Measurements from ENCODE around the gene LCOR. TPM values are rescaled to one million over a fixed set of nuclear protein-coding genes. Genes with fewer than 3 reads are reported as not detected.
"Not testable (repeated sequence)": the region's sequence is repeated elsewhere in the genome, so short reads cannot be mapped to it uniquely, and the experiment has no call there.

Gene LCOR
- total RNA-seq, 1 donor from 2014 or later = 14.8 TPM

DNA sequence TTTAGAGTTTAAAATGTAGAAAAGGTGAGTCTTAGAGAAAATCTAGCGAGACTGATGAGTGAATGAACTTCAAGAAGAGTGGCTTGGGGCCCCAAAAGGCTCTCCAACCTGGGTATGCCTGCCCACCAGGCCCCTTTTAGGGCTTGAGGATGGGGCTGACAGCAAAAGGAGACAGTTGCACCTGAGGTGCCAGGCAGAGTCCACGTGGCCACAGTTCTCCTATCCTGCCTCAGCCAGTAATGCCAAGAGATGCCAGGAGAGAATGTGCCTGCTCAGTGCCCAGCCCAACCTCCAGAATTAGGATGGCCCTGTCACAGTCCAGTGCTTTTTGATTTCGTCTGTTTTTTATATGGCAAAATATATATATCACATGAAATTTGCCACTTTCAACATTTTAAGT is 197.2 kb downstream of the LCOR start:
- DNase-seq (ENCODE audit: low read depth, low spot score) = no peak

DNA sequence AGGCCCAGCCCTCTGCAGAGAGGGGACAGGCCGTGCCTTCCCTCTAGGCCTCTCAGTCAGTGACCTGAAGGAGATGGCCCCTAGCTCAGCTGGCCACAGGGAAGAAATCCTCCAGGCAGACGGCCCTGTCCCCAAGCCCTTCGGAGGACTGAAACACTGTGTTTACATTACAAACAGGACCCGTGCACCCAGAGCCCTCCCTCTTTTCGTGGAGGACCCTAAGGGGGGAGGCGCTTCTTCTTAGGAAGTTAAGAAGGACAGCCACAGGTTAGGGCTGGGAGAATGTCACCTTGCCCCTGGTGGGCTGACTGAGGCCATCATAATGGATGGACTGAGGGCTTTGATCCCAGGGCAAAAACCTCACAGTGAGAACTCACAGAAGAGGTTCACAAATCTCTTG is 198.8 kb downstream of the LCOR start:
- no peak for DNase-seq (ENCODE audit: low read depth, low spot score)

GRCh38 chr10:97031459-97031858 is 199.4 kb downstream of the LCOR start:
- no peak for DNase-seq (ENCODE audit: low read depth, low spot score)

DNA sequence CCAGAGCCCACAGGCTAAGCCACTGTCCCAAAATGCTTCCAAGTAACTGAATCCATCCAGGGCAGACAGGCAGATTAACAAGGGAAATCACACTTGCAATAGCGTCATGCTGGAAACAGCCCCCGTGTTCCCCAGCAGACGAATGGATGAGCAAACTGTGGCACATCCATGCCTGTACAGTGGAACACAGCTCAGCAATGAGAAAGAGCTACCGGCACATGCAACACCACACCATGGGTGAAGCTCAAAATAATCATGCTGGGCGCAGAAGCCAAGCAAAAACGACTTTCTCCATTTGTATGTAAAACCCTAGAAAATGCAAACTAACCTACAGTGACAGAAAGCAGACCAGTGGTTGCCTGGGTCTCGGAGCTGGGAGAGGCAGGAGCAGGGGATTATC is 200.5 kb downstream of the LCOR start:
- DNase-seq (ENCODE audit: low read depth, low spot score) = no peak

DNA sequence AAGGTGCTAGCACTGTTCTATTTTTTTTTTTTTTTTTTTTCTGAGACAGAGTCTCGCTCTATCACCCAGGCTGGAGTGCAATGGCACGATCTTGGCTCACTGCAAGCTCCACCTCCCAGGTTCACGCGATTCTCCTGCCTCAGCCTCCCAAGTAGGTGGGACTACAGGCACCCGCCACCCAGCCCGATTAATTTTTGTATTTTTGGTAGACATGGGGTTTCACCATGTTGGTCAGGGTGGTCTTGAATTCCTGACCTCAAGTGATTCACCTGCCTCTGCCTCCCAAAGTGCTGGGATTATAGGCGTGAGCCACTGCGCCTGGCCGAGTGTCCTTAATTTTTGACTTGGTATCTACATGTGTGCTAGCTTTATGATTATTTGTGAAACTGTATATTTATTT is 201.7 kb downstream of the LCOR start:
- not testable (repeated sequence) for DNase-seq (ENCODE audit: low read depth, low spot score)

DNA sequence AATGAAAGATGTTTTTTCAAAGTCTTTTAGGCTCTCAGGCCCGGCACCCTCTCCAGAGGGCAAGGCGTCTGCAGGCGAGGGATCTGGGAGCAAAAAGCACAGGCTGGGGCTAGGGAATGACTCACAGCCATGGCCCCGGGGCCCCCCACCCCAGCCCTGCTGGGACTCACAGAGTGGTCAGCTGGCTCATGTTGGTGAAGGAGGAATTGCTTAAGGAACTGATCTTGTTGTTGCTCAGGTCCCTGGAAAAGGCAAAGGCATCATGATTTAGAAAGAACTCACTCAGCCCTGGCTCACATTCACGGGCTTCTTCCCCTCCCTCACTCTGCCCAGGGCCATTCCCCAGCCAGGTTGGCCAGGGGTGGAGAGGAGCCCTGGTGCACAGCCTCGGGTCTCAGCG is 202.2 kb downstream of the LCOR start:
- no peak for DNase-seq (ENCODE audit: low read depth, low spot score)

DNA sequence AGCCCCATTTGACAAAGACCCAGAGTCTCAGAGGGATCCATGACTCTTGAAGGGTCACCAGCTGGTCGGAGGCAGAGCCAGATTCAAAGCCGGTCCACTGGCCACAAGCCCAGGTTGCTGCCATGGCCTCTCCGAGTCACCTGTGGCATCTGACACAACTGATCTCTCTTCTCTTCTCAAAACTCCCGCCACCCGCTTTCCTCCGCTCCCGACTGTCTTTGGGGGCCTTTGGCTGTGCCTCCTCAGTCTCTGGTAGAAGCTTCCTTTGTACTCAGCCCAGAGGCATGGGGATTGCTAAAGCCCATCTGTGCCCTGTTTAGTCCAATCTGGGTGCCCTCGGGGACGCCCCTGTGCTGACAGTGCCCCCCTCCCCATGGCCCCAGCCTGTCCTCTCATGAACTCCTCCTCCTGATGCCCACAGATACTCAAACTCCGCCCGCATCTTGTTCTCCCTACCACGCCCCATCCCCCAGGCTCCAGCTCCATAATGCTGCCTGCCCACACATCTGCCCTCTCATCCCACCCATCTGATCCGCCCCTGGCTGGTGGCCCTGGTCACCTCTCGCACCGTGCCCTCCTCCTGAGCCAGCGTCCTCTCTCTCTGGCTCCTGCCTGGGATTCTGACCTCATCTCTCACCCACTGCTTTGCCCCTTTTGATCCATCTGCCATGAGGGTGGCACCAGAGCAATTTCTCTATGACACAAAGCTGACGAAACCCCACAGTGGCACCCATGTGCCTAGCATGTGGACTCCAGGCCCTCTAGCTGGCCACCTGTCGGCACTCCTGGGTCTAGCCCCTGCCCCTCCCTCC is 203.1 kb downstream of the LCOR start:
- DNase-seq (ENCODE audit: low read depth, low spot score) = no peak

DNA sequence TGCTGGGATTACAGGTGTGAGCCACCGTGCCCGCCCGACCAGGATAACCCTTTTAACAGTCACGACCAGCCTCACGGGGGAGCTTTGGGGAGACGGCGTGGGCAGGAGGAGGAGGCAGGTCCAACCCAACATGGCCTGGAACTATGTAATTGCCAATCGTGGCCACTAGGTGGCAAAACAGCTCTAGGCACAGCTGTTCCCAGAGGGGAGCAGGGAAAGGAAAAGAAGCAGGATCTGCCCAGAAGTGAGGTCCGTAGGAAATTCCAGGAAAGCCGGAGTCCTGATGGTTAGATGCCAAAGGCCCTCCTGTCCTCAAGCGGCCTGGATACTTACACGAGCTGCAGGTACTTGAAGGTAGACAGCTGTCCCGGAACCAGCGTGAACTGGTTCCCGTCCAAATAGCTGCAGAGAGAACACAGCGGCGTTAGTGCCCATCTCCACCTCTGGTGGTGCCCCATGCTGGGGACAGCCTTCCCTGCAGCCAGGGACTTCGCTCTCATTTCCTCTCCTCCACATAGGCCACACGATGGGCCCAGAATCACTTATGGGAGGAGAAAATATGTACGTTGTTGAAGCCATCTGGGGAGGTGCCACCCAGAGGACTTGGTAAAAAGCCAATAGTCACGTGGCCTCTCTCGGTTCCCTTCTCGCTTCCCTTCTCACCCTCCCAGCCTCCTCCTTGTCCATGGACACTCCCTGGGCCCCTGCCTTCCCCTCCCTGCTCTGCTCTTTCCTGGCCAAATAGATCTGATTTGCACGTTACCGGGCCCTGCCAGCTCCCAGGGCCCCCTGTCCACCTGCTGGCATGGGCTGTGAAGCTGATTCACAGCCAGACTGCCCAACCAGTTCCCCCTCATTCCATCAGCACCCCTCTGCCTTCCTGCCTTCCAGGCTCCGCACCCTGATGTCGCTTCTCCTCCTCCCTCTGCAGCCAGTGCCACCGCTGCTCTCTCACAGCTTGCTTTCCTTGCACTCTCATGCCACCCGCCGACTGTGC is 205.6 kb downstream of the LCOR start:
- peak; percentile 43 for DNase-seq (ENCODE audit: low read depth, low spot score)

- no peak for DNase-seq (ENCODE audit: low read depth, low spot score)
These were observed 206.6 kb downstream of the LCOR start for GRCh38 chr10:97038688-97039087.

GRCh38 chr10:97039538-97040247 is 207.6 kb downstream of the LCOR start:
- no peak for DNase-seq (ENCODE audit: low read depth, low spot score)

DNA sequence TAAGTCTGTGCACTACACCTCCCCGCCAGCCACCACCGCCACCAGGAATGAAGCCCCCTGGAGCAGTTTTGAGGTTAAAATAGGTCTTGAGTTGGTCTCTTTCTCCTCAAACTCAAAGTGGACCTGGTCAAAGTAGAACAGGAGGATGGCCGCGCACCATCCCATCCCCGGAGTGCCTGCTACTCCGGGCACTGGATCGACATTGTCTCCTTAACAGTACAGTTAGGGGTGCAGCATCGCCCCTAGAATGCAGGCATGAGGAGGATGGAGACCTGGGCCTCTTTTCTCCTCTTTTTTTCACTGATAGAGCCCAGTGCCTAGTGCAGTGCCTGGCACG is 208.1 kb downstream of the LCOR start:
- DNase-seq (ENCODE audit: low read depth, low spot score) = no peak

GRCh38 chr10:97040706-97041105 is 208.6 kb downstream of the LCOR start:
- no peak for DNase-seq (ENCODE audit: low read depth, low spot score)

DNA sequence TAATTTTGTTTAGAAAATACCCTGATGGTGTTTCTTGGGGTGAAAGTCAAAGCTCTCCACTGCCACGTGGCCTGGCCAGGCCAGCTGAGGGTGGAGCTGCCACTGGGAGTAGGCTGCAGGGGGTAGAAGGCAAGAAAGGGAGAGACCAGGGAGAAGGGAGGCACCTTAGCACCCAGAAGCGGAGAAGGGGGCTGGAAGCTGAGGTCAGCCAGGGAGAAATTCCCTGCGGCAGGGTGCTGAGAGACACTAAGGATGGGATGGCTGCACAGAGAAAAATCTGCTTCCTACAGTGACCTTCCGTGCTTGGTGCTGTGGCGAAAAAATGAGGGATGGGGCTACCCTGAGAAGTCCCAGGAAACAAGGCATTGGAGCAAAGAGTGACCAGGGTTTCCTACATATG is 210.0 kb downstream of the LCOR start:
- DNase-seq (ENCODE audit: low read depth, low spot score) = no peak

DNA sequence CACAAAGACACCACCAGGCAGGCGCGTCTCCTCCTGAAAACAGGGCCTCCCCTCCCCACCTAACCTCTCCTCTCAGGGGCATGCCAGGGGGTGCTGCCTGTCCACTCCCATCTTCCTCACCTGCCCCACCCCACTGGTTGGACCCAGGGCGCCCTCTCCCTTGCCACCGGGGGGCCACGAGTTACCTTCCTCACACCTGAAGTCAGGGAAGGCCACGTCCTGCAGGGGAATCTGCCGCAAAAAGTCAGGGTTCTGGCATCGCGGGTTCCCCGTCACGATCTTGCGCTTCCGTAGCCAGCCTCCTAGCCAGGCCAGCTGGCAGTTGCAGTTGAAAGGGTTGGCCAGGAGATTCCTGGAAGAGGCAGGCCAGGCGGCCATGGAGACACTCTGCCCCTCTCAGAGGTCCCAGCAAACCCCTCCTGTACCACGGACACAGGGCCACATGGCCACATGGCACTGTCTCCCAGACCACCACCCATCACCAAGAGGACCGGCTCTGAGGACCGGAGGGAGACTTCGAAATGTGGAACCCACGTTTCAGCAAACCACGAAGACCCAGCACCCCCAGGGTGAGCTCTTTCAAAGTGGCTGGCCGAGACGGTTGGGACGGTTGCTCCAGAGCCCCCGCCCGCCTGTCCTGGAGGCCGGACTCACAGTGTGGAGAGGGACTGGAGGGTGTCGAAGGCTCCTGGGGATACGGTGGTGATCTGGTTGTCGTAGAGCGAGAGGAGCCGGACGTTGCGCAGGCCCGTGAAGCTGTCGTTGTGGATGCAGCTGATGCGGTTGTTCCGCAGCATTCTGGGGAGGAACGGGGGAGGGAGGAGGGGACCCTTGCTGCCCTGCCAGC is 210.8 kb downstream of the LCOR start:
- DNase-seq (ENCODE audit: low read depth, low spot score) = no peak

- no peak for DNase-seq (ENCODE audit: low read depth, low spot score)
These were observed 211.4 kb downstream of the LCOR start for GRCh38 chr10:97043563-97043855.

Other genes starting within 250 kb of the LCOR start
- gene TM9SF3, start 245.3 kb upstream of the LCOR start, total RNA-seq = 121 and 149 TPM in 2 replicates
- gene PIK3AP1, start 111.8 kb upstream of the LCOR start, total RNA-seq = 0.13 and 0.21 TPM in 2 replicates

Measured in pulmonary artery endothelial cell (primary cell).